ENCODE data around the gene ZBTB20.

The ZBTB20 gene

GRCh38 chr3:114417675-114418074 lies 729.4 kb downstream of the ZBTB20 start:
- no peak for DNase-seq
- H3K4me3 Mint-ChIP-seq: peak overlapping the region; percentile 54
- peak overlapping the region; percentile 92 for H3K27ac Mint-ChIP-seq

GRCh38 chr3:114417265-114417664 lies 729.8 kb downstream of the ZBTB20 start:
- Mint-ChIP-seq H3K27me3 (no peaks in the 10 kb centered on the region), H3K4me3 (peak overlapping the region; percentile 54), H3K36me3 (ENCODE audit: low read depth) (no peaks in the 10 kb centered on the region), H3K4me1 (peaks cover 63% of the 10 kb centered on the region), H3K27ac (peak overlapping the region; percentile 92), H3K9me3 (no peaks in the 10 kb centered on the region)
- ATAC-seq (no peak), DNase-seq (no peak)

More at GRCh38 chr3:114417675-114418074, 729.4 kb downstream of the ZBTB20 start:
- H3K27me3 Mint-ChIP-seq: no peaks in the 10 kb centered on the region
- no peaks in the 10 kb centered on the region for H3K36me3 Mint-ChIP-seq (ENCODE audit: low read depth)
- H3K9me3 Mint-ChIP-seq: no peaks in the 10 kb centered on the region
- ATAC-seq: no peak
- peaks cover 63% of the 10 kb centered on the region for H3K4me1 Mint-ChIP-seq

GRCh38 chr3:114411811-114412803 lies 735.0 kb downstream of the ZBTB20 start:
- Mint-ChIP-seq H3K27me3 (no peaks in the 10 kb centered on the region), H3K36me3 (ENCODE audit: low read depth) (no peaks in the 10 kb centered on the region), H3K27ac (peak overlapping the region; percentile 79), H3K9me3 (no peaks in the 10 kb centered on the region), H3K4me1 (peaks cover 55% of the 10 kb centered on the region), H3K4me3 (peak overlapping the region; percentile 53)
- ATAC-seq (peak; percentile 96), DNase-seq (peak; percentile 24)

GRCh38 chr3:114411190-114411668 lies 735.9 kb downstream of the ZBTB20 start:
- no peaks in the 10 kb centered on the region for H3K36me3 Mint-ChIP-seq (ENCODE audit: low read depth)
- H3K27me3 Mint-ChIP-seq: no peaks in the 10 kb centered on the region
- ATAC-seq (no peak), DNase-seq (no peak)
- H3K27ac Mint-ChIP-seq: peak overlapping the region; percentile 48
- no peak overlapping the region for H3K4me3 Mint-ChIP-seq
- peaks cover 47% of the 10 kb centered on the region for H3K4me1 Mint-ChIP-seq
- H3K9me3 Mint-ChIP-seq: no peaks in the 10 kb centered on the region

DNA sequence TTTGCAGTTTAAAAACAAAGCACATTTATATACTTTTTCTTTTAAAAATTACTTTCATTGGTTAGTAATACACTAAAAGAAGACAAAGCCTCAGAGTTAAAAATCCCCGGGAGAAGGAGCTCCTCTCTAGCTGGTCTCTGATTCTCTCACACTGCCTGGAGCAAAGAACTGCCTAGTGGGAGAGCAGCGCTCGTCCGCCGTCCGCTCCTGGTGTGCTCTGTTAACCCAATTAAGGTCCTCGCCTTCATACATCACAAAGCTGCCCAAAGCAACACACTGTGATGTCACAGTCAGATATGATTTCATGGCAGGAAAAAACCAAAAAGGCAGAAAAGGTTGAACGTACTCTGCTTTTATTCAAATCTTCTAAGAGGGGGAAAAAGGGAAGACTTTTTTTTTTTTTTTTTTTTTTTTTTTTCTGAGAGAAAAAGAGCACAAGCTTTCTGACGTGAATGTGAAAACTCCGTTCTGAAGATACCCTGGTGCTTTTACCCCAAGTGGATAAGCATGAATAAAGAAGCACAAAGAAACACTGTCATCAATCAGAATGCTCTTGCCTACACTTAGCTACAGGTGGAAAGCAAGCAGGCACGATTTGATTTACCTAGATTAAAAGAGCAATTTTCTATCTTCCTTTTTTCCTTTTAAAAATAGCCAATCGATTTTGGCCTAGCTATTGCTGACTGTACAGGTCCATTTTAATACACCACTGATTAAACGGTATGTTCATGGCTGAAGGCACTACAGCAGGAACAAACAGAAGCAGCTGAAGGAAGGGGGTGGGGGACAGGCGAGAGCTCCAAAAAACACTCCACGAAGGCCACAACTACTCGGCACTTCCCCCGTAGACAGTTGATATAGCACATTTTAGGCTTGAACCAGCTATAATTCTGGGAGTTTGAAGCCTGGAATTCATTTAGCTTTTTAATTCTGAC lies 738.1 kb downstream of the ZBTB20 start:
- H3K4me3 Mint-ChIP-seq: no peak overlapping the region
- no peaks in the 10 kb centered on the region for H3K27me3 Mint-ChIP-seq
- no peak for DNase-seq
- H3K9me3 Mint-ChIP-seq: no peaks in the 10 kb centered on the region
- ATAC-seq: no peak
- no peaks in the 10 kb centered on the region for H3K36me3 Mint-ChIP-seq (ENCODE audit: low read depth)
- H3K27ac Mint-ChIP-seq: no peak overlapping the region
- H3K4me1 Mint-ChIP-seq: peaks cover 36% of the 10 kb centered on the region

GRCh38 chr3:114406922-114407321 lies 740.2 kb downstream of the ZBTB20 start:
- DNase-seq (no peak), ATAC-seq (no peak)
- Mint-ChIP-seq H3K27ac (no peak overlapping the region), H3K4me1 (peaks cover 15% of the 10 kb centered on the region), H3K9me3 (no peaks in the 10 kb centered on the region), H3K36me3 (ENCODE audit: low read depth) (no peaks in the 10 kb centered on the region), H3K4me3 (no peak overlapping the region), H3K27me3 (no peaks in the 10 kb centered on the region)

GRCh38 chr3:114406286-114406685 lies 740.8 kb downstream of the ZBTB20 start:
- no peak for ATAC-seq
- Mint-ChIP-seq H3K4me1 (peaks cover 9% of the 10 kb centered on the region), H3K4me3 (no peak overlapping the region), H3K36me3 (ENCODE audit: low read depth) (no peaks in the 10 kb centered on the region), H3K9me3 (no peaks in the 10 kb centered on the region), H3K27ac (no peak overlapping the region), H3K27me3 (no peaks in the 10 kb centered on the region)
- no peak for DNase-seq

- Mint-ChIP-seq H3K4me1 (peaks cover under 1% of the 10 kb centered on the region), H3K9me3 (no peaks in the 10 kb centered on the region), H3K27ac (no peak overlapping the region), H3K4me3 (no peak overlapping the region), H3K36me3 (ENCODE audit: low read depth) (no peaks in the 10 kb centered on the region), H3K27me3 (no peaks in the 10 kb centered on the region)
- ATAC-seq: no peak
- DNase-seq: no peak
These were observed 741.7 kb downstream of the ZBTB20 start for GRCh38 chr3:114405202-114405990.

- DNase-seq (no peak), ATAC-seq (no peak)
- no peak overlapping the region for H3K4me3 Mint-ChIP-seq
- no peaks in the 10 kb centered on the region for H3K36me3 Mint-ChIP-seq (ENCODE audit: low read depth)
- H3K4me1 Mint-ChIP-seq: no peaks in the 10 kb centered on the region
- no peaks in the 10 kb centered on the region for H3K9me3 Mint-ChIP-seq
- no peak overlapping the region for H3K27ac Mint-ChIP-seq
- H3K27me3 Mint-ChIP-seq: no peaks in the 10 kb centered on the region
These were observed 742.5 kb downstream of the ZBTB20 start for GRCh38 chr3:114404590-114404989.

DNA sequence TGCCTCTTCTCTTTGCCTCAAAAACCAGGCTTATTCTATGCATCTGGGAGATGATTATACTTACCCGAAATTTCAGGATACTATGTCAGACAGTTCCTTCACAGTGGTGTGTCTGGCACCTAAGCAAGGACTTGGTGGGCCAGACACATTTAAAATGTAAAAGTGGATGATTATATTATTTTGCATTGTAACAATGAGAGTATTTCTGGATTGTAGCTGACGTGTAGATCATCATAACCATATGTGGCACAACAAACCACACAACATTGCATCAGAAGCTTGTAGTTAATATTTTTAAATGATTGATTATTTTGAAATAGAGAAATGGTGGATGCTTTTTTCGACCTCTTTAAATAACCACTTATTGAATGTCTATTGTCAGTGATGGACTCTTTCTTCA lies 744.2 kb downstream of the ZBTB20 start:
- no peaks in the 10 kb centered on the region for H3K9me3 Mint-ChIP-seq
- H3K36me3 Mint-ChIP-seq (ENCODE audit: low read depth): no peaks in the 10 kb centered on the region
- H3K27me3 Mint-ChIP-seq: no peaks in the 10 kb centered on the region
- H3K27ac Mint-ChIP-seq: no peak overlapping the region
- no peak for ATAC-seq
- no peaks in the 10 kb centered on the region for H3K4me1 Mint-ChIP-seq
- no peak for DNase-seq
- H3K4me3 Mint-ChIP-seq: no peak overlapping the region

- DNase-seq (no peak), ATAC-seq (no peak)
- no peak overlapping the region for H3K27ac Mint-ChIP-seq
- no peaks in the 10 kb centered on the region for H3K9me3 Mint-ChIP-seq
- H3K36me3 Mint-ChIP-seq (ENCODE audit: low read depth): no peaks in the 10 kb centered on the region
- no peaks in the 10 kb centered on the region for H3K27me3 Mint-ChIP-seq
- H3K4me3 Mint-ChIP-seq: no peak overlapping the region
- H3K4me1 Mint-ChIP-seq: peaks cover 6% of the 10 kb centered on the region
These were observed 745.7 kb downstream of the ZBTB20 start for GRCh38 chr3:114401346-114401745.

DNA sequence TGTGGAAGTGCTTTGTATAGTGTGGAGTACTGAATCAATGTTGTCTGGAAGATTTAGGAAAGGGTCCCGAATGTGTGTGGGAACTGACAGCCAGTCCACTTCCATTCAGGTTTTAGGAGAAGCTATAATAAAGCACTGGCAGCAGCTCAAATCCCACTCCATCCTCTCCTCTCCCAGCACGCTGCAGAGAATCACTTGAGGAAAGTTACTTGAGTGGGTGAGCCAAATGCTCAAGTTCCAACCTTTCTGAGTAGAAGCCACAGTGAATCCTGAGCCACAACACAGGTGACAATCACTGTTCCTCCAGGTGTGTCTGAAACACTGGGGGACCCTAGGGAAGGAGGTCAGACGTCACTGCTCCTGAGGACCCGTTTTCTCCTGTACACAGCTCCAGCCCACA lies 746.7 kb downstream of the ZBTB20 start:
- no peaks in the 10 kb centered on the region for H3K9me3 Mint-ChIP-seq
- no peaks in the 10 kb centered on the region for H3K27me3 Mint-ChIP-seq

DNA sequence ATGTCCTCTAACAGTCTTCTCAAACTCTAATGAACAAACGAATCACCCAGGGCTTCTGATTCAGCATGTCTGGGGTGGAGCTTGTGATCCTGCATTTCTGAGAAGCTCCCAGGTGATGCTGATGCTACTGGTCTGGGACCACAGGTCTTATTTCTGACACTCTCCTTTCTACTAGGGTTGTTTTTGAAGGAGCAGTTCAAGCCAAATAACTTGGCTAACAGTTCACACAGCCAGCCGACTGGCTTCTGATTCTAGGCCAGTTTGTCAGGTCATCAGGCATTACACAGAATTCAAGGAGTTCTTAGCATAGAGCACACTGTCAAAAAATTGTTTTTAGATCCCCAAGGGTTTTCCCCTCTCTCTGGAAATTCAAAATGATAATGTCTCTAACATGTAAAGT lies 752.5 kb downstream of the ZBTB20 start:
- ATAC-seq (no peak), DNase-seq (no peak)
- H3K4me1 Mint-ChIP-seq: peaks cover 30% of the 10 kb centered on the region
- H3K27ac Mint-ChIP-seq: no peak overlapping the region
- H3K4me3 Mint-ChIP-seq: no peak overlapping the region
- H3K27me3 Mint-ChIP-seq: no peaks in the 10 kb centered on the region
- no peaks in the 10 kb centered on the region for H3K36me3 Mint-ChIP-seq (ENCODE audit: low read depth)
- no peaks in the 10 kb centered on the region for H3K9me3 Mint-ChIP-seq

More for the DNA sequence above, 746.7 kb downstream of the ZBTB20 start:
- no peaks in the 10 kb centered on the region for H3K36me3 Mint-ChIP-seq (ENCODE audit: low read depth)
- H3K27ac Mint-ChIP-seq: no peak overlapping the region
- no peak overlapping the region for H3K4me3 Mint-ChIP-seq
- H3K4me1 Mint-ChIP-seq: peaks cover 13% of the 10 kb centered on the region
- ATAC-seq (no peak), DNase-seq (no peak)

Measured in activated naive CD8-positive, alpha-beta T cell treated with anti-CD3 and anti-CD28 coated beads, Interleukin-2, amount 50 U/mL, for 24 hours (primary cell).